Activated T-cell treated with anti-CD3 and anti-CD28 coated beads for 4 hours (primary cell): Measurements from ENCODE around the gene ACOXL.
"Not testable (repeated sequence)": the region's sequence is repeated elsewhere in the genome, so short reads cannot be mapped to it uniquely, and the experiment has no call there.

Experiments used
- DNase-seq: peaks from one replicate; pipeline ENCODE4 v3.0.0-alpha.2; 2020

ACOXL gene

GRCh38 chr2:111048856-111049768, 316.7 kb downstream of the ACOXL start:
- no peak for DNase-seq

GRCh38 chr2:111049792-111050640, 317.6 kb downstream of the ACOXL start:
- no peak for DNase-seq

GRCh38 chr2:111050701-111051376, 318.5 kb downstream of the ACOXL start:
- no peak for DNase-seq

- no peak for DNase-seq
Measured at GRCh38 chr2:111052621-111053020, 320.2 kb downstream of the ACOXL start.

GRCh38 chr2:111053266-111053665, 320.9 kb downstream of the ACOXL start:
- no peak for DNase-seq

GRCh38 chr2:111053825-111054515, 321.6 kb downstream of the ACOXL start:
- DNase-seq, result no peak

- no peak for DNase-seq
Measured at GRCh38 chr2:111054791-111055691, 322.7 kb downstream of the ACOXL start.

- DNase-seq, result no peak
Measured at GRCh38 chr2:111055735-111056134, 323.4 kb downstream of the ACOXL start.

- no peak for DNase-seq
Measured at GRCh38 chr2:111057045-111057444, 324.7 kb downstream of the ACOXL start.

- DNase-seq, result no peak
Measured at GRCh38 chr2:111057721-111058120, 325.3 kb downstream of the ACOXL start.

- no peak for DNase-seq
Measured at GRCh38 chr2:111058264-111058663, 325.9 kb downstream of the ACOXL start.

GRCh38 chr2:111061191-111061590, 328.8 kb downstream of the ACOXL start:
- no peak for DNase-seq

GRCh38 chr2:111062417-111062816, 330.0 kb downstream of the ACOXL start:
- DNase-seq, result no peak

- DNase-seq, result no peak
Measured at GRCh38 chr2:111066062-111066593, 333.8 kb downstream of the ACOXL start.

GRCh38 chr2:111068435-111069058, 336.2 kb downstream of the ACOXL start:
- no peak for DNase-seq

GRCh38 chr2:111069722-111070121, 337.3 kb downstream of the ACOXL start:
- no peak for DNase-seq

GRCh38 chr2:111071600-111072171, 339.3 kb downstream of the ACOXL start:
- DNase-seq, result no peak

- no peak for DNase-seq
Measured at GRCh38 chr2:111072220-111072871, 340.0 kb downstream of the ACOXL start.

GRCh38 chr2:111082659-111083058, 350.3 kb downstream of the ACOXL start:
- DNase-seq, result not testable (repeated sequence)

- no peak for DNase-seq
Measured at GRCh38 chr2:111091811-111092211, 359.4 kb downstream of the ACOXL start.
